Activated CD8-positive, alpha-beta memory T cell treated with anti-CD3 and anti-CD28 coated beads for 24 hours (primary cell): ENCODE results near the gene HPCAL1.

Experiments
- DNase-seq: peaks from one replicate; pipeline ENCODE4 v3.0.0-alpha.2; 2020

Gene HPCAL1

GRCh38 chr2:10338270-10339188, 35.8 kb downstream of the HPCAL1 start:
- DNase-seq = no peak

- no peak for DNase-seq
These were observed 37.2 kb downstream of the HPCAL1 start for GRCh38 chr2:10339647-10340592.

GRCh38 chr2:10340593-10340975, 37.9 kb downstream of the HPCAL1 start:
- no peak for DNase-seq

- no peak for DNase-seq
These were observed 38.5 kb downstream of the HPCAL1 start for GRCh38 chr2:10341193-10341592.

GRCh38 chr2:10342245-10342951, 39.7 kb downstream of the HPCAL1 start:
- DNase-seq = no peak

- no peak for DNase-seq
These were observed 40.5 kb downstream of the HPCAL1 start for GRCh38 chr2:10343191-10343590.

GRCh38 chr2:10343658-10344057, 41.0 kb downstream of the HPCAL1 start:
- DNase-seq = no peak

- no peak for DNase-seq
These were observed 41.7 kb downstream of the HPCAL1 start for GRCh38 chr2:10344105-10345066.

- no peak for DNase-seq
These were observed 42.4 kb downstream of the HPCAL1 start for GRCh38 chr2:10345126-10345525.

- DNase-seq = no peak
These were observed 43.1 kb downstream of the HPCAL1 start for GRCh38 chr2:10345813-10346212.

- no peak for DNase-seq
These were observed 44.3 kb downstream of the HPCAL1 start for GRCh38 chr2:10346929-10347561.

- no peak for DNase-seq
These were observed 44.9 kb downstream of the HPCAL1 start for GRCh38 chr2:10347562-10347948.

GRCh38 chr2:10348891-10349290, 46.2 kb downstream of the HPCAL1 start:
- DNase-seq = no peak

- DNase-seq = no peak
These were observed 48.1 kb downstream of the HPCAL1 start for GRCh38 chr2:10350761-10351160.

- DNase-seq = no peak
These were observed 49.7 kb downstream of the HPCAL1 start for GRCh38 chr2:10352361-10352760.

- no peak for DNase-seq
These were observed 50.3 kb downstream of the HPCAL1 start for GRCh38 chr2:10352972-10353371.

- no peak for DNase-seq
These were observed 51.2 kb downstream of the HPCAL1 start for GRCh38 chr2:10353931-10354330.

GRCh38 chr2:10354399-10354798, 51.7 kb downstream of the HPCAL1 start:
- no peak for DNase-seq

GRCh38 chr2:10355471-10356438, 53.1 kb downstream of the HPCAL1 start:
- no peak for DNase-seq

- DNase-seq = no peak
These were observed 53.7 kb downstream of the HPCAL1 start for GRCh38 chr2:10356439-10356811.
